AG04449 (cell line): Measurements from ENCODE around the gene SLC26A9.

Experiments
- CTCF ChIA-PET: fragments of 350-600 bp; formaldehyde crosslinking; extraction: SDS; loops from one replicate; lab custom pipeline; 2021; ENCODE audit warnings: antibody characterized with exemption; lab: Yijun Ruan, JAX
- POLR2A ChIA-PET: fragments of 400-600, 350-600 bp; formaldehyde crosslinking; extraction: SDS; loops from one replicate; lab custom pipeline; 2020; ENCODE audit warnings: antibody characterized with exemption, inconsistent platforms; lab: Yijun Ruan, JAX
- DNase-seq: peaks from one replicate; pipeline ENCODE4 v3.0.0-alpha.2; 2010; ENCODE audit warnings: low read depth, low spot score
- H3K4me3 ChIP-seq: 2 replicates; pipeline ENCODE4 v1.5.1; 2011; ENCODE audit warnings: low read depth, mild to moderate bottlenecking, control low read depth, low read length
- CTCF ChIP-seq: IDR thresholded peaks from one replicate; pipeline ENCODE4 v1.5.1; 2011; ENCODE audit warnings: mild to moderate bottlenecking, moderate library complexity, low read length, control low read depth, inconsistent platforms; ENCODE audit not compliant: insufficient read depth; ENCODE audit errors: missing control alignments

Gene SLC26A9

GRCh38 chr1:205933671-205934618, 9.3 kb downstream of the SLC26A9 start:
- no peak for DNase-seq
- H3K4me3 ChIP-seq: no peak overlapping the region
- ChIA-PET CTCF (interaction anchor here (0.9 to 10.1 kb wide), 4 partner anchors 14 to 93 kb away, joined by 3 to 89 read pairs (median 12); no protein-coding TSS in a partner anchor), POLR2A (no interaction called here)
- no peak for TF ChIP-seq CTCF

GRCh38 chr1:205932776-205933175, 10.5 kb downstream of the SLC26A9 start:
- ChIA-PET POLR2A (no interaction called here), CTCF (interaction anchor here (1.0 to 10.1 kb wide), 3 partner anchors 13 to 97 kb away, joined by 3 to 89 read pairs (median 17); no protein-coding TSS in a partner anchor)
- no peak for TF ChIP-seq CTCF
- no peak overlapping the region for H3K4me3 ChIP-seq
- no peak for DNase-seq

- H3K4me3 ChIP-seq: no peak overlapping the region
- ChIA-PET CTCF (interaction anchor here (10.1 to 19.9 kb wide), 2 partner anchors 11 to 51 kb away, joined by 89 to 992 read pairs; no protein-coding TSS in a partner anchor), POLR2A (no interaction called here)
- DNase-seq: no peak
- TF ChIP-seq CTCF: no peak
These were observed 12.4 kb downstream of the SLC26A9 start for GRCh38 chr1:205930799-205931281.

GRCh38 chr1:205930195-205930577, 13.1 kb downstream of the SLC26A9 start:
- TF ChIP-seq CTCF: no peak
- POLR2A ChIA-PET: no interaction called here
- CTCF ChIA-PET: interaction anchor here (10.1 to 19.9 kb wide), 2 partner anchors 11 to 52 kb away, joined by 89 to 992 read pairs; no protein-coding TSS in a partner anchor
- no peak for DNase-seq
- no peak overlapping the region for H3K4me3 ChIP-seq

- CTCF ChIA-PET: interaction anchor here (10.1 to 19.9 kb wide), 2 partner anchors 10 to 52 kb away, joined by 89 to 992 read pairs; no protein-coding TSS in a partner anchor
- H3K4me3 ChIP-seq: no peak overlapping the region
- no peak for TF ChIP-seq CTCF
- POLR2A ChIA-PET: no interaction called here
- no peak for DNase-seq
These were observed 13.6 kb downstream of the SLC26A9 start for GRCh38 chr1:205929496-205930194.
